PC-3 (cell line): ENCODE measurements around the gene SELENOI.

ENCODE experiments used
- EZH2 ChIP-seq: fragments of 300-600 bp; sonication (generic); IDR thresholded peaks from one replicate; pipeline ENCODE4 v1.6.1; 2017; ENCODE audit warnings: antibody characterized with exemption, mild to moderate bottlenecking, low read length; ENCODE audit not compliant: unreplicated experiment
- EZH2phosphoT487 ChIP-seq: fragments of 300-600 bp; sonication (generic); IDR thresholded peaks from 2 replicates; pipeline ENCODE4 v1.6.1; 2018; ENCODE audit warnings: mild to moderate bottlenecking, antibody characterized with exemption, low read length, borderline replicate concordance
- TF ChIP-seq, protein P1 (sequence below): fragments of 300-600 bp; sonication (generic); conservative IDR thresholded peaks from 2 replicates; pipeline ENCODE4 v1.5.1; 2017; ENCODE audit warnings: antibody characterized with exemption, low read depth, mild to moderate bottlenecking, low read length

DNA sequence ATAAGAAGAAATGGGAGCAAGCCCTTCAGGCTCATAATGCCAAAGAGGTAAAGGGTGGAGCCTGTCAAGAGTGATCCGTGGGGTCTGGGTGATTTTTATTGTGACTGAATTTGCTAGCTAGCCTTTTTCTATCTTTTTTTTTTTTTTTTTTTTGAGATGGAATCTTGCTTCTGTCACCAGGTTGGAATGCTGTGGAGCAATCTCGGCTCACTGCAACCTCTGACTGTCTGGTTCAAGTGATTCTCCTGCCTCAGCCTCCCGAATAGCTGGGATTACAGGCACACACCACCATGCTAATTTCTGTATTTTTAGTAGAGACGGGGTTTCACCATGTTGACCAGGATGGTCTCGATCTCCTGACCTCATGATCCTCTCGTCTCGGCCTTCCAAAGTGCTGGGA lies 84.9 kb downstream of the SELENOI start:
- TF ChIP-seq, protein P1, sequence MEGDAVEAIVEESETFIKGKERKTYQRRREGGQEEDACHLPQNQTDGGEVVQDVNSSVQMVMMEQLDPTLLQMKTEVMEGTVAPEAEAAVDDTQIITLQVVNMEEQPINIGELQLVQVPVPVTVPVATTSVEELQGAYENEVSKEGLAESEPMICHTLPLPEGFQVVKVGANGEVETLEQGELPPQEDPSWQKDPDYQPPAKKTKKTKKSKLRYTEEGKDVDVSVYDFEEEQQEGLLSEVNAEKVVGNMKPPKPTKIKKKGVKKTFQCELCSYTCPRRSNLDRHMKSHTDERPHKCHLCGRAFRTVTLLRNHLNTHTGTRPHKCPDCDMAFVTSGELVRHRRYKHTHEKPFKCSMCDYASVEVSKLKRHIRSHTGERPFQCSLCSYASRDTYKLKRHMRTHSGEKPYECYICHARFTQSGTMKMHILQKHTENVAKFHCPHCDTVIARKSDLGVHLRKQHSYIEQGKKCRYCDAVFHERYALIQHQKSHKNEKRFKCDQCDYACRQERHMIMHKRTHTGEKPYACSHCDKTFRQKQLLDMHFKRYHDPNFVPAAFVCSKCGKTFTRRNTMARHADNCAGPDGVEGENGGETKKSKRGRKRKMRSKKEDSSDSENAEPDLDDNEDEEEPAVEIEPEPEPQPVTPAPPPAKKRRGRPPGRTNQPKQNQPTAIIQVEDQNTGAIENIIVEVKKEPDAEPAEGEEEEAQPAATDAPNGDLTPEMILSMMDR = no peak
- no peak for TF ChIP-seq EZH2phosphoT487
- TF ChIP-seq EZH2 = no peak
